ENCODE results near the gene TMEM121.

Gene TMEM121

GRCh38 chr14:105525326-105525725, 1.1 kb upstream of the TMEM121 start:
- no peak for TF ChIP-seq CTCF (IDR thresholded peaks at IDR 0.05)
- H3K36me3 Mint-ChIP-seq (ENCODE audit: low read depth), result no peaks in the 10 kb centered on the region
- H3K4me1 Mint-ChIP-seq, result peaks cover 7% of the 10 kb centered on the region
- H3K9me3 Mint-ChIP-seq, result peaks cover 4% of the 10 kb centered on the region
- peaks cover 48% of the 10 kb centered on the region for H3K27me3 Mint-ChIP-seq (ENCODE audit: low read depth, poor library complexity)
- no peak for DNase-seq
- H3K27ac Mint-ChIP-seq, result no peak overlapping the region
- no peak overlapping the region for H3K4me3 Mint-ChIP-seq

- Mint-ChIP-seq H3K9me3 (peaks cover 4% of the 10 kb centered on the region), H3K36me3 (ENCODE audit: low read depth) (no peaks in the 10 kb centered on the region), H3K27me3 (ENCODE audit: low read depth, poor library complexity) (peaks cover 44% of the 10 kb centered on the region), H3K27ac (no peak overlapping the region), H3K4me1 (peaks cover 7% of the 10 kb centered on the region), H3K4me3 (peak overlapping the region; percentile 77)
- DNase-seq, result peak; percentile 39
- no peak for TF ChIP-seq CTCF (IDR thresholded peaks at IDR 0.05)
These were observed 495 bp downstream of the TMEM121 start for GRCh38 chr14:105526776-105527380.

GRCh38 chr14:105527381-105527825, 1.0 kb downstream of the TMEM121 start:
- TF ChIP-seq CTCF (IDR thresholded peaks at IDR 0.05), result no peak
- Mint-ChIP-seq H3K9me3 (peaks cover 4% of the 10 kb centered on the region), H3K27ac (no peak overlapping the region), H3K27me3 (ENCODE audit: low read depth, poor library complexity) (peaks cover 42% of the 10 kb centered on the region), H3K4me3 (peak overlapping the region; percentile 77), H3K36me3 (ENCODE audit: low read depth) (no peaks in the 10 kb centered on the region), H3K4me1 (peaks cover 7% of the 10 kb centered on the region)
- DNase-seq, result peak; percentile 36

- Mint-ChIP-seq H3K4me3 (peak overlapping the region; percentile 77), H3K36me3 (ENCODE audit: low read depth) (no peaks in the 10 kb centered on the region), H3K27ac (no peak overlapping the region), H3K27me3 (ENCODE audit: low read depth, poor library complexity) (peaks cover 41% of the 10 kb centered on the region), H3K9me3 (peaks cover 4% of the 10 kb centered on the region), H3K4me1 (peaks cover 7% of the 10 kb centered on the region)
- peak; percentile 67 for TF ChIP-seq CTCF (IDR thresholded peaks at IDR 0.05)
- DNase-seq, result peak; percentile 86
These were observed 1.6 kb downstream of the TMEM121 start for GRCh38 chr14:105527826-105528585.

- Mint-ChIP-seq H3K36me3 (ENCODE audit: low read depth) (no peaks in the 10 kb centered on the region), H3K4me1 (peaks cover 7% of the 10 kb centered on the region), H3K4me3 (no peak overlapping the region), H3K27me3 (ENCODE audit: low read depth, poor library complexity) (peaks cover 37% of the 10 kb centered on the region), H3K27ac (no peak overlapping the region), H3K9me3 (peaks cover 6% of the 10 kb centered on the region)
- no peak for DNase-seq
- TF ChIP-seq CTCF (IDR thresholded peaks at IDR 0.05), result no peak
These were observed 2.4 kb downstream of the TMEM121 start for GRCh38 chr14:105528586-105529318.

Measured in nephron progenitor cell (in vitro differentiated cells).